HEK293 (cell line): ENCODE results near the gene GNA12.

ENCODE experiments used
- EGR2 ChIP-seq: fragments of 450-650 bp; formaldehyde crosslinking; IDR thresholded peaks from 2 replicates; pipeline ENCODE4 v1.5.1; 2016; ENCODE audit warnings: low read depth, missing biosample characterization, missing genetic modification characterization
- KLF1 ChIP-seq: fragments of 450-650 bp; formaldehyde crosslinking; IDR thresholded peaks from 2 replicates; pipeline ENCODE4 v1.5.1; 2016; ENCODE audit warnings: missing biosample characterization, missing genetic modification characterization
- OSR2 ChIP-seq: fragments of 450-650 bp; formaldehyde crosslinking; IDR thresholded peaks from 2 replicates; pipeline ENCODE4 v1.5.1; 2016; ENCODE audit warnings: missing biosample characterization, missing genetic modification characterization
- OVOL3 ChIP-seq: fragments of 450-650 bp; formaldehyde crosslinking; IDR thresholded peaks from 2 replicates; pipeline ENCODE4 v1.5.1; 2016; ENCODE audit warnings: missing biosample characterization, missing genetic modification characterization
- SCRT2 ChIP-seq: fragments of 450-650 bp; formaldehyde crosslinking; IDR thresholded peaks from 2 replicates; pipeline ENCODE4 v1.5.1; 2016; ENCODE audit warnings: missing biosample characterization, missing genetic modification characterization
- ZBTB48 ChIP-seq: fragments of 450-650 bp; formaldehyde crosslinking; IDR thresholded peaks from 2 replicates; pipeline ENCODE4 v1.5.1; 2016; ENCODE audit warnings: missing biosample characterization, missing genetic modification characterization
- ZNF157 ChIP-seq: fragments of 450-650 bp; formaldehyde crosslinking; IDR thresholded peaks from 2 replicates; pipeline ENCODE4 v1.5.1; 2016; ENCODE audit warnings: missing biosample characterization, missing genetic modification characterization
- ZNF175 ChIP-seq: fragments of 450-650 bp; formaldehyde crosslinking; IDR thresholded peaks from 2 replicates; pipeline ENCODE4 v1.5.1; 2016; ENCODE audit warnings: missing biosample characterization, missing genetic modification characterization
- ZNF2 ChIP-seq: fragments of 450-650 bp; formaldehyde crosslinking; IDR thresholded peaks from 2 replicates; pipeline ENCODE4 v1.5.1; 2016; ENCODE audit warnings: missing biosample characterization, missing genetic modification characterization
- ZNF221 ChIP-seq: fragments of 450-650 bp; formaldehyde crosslinking; IDR thresholded peaks from 2 replicates; pipeline ENCODE4 v1.5.1; 2017; ENCODE audit warnings: missing biosample characterization, missing genetic modification characterization, borderline replicate concordance
- ZNF248 ChIP-seq: fragments of 450-650 bp; formaldehyde crosslinking; IDR thresholded peaks from 2 replicates; pipeline ENCODE4 v1.5.1; 2017; ENCODE audit warnings: missing biosample characterization, missing genetic modification characterization
- ZNF354C ChIP-seq: fragments of 450-650 bp; formaldehyde crosslinking; IDR thresholded peaks from 2 replicates; pipeline ENCODE4 v1.5.1; 2016; ENCODE audit warnings: missing biosample characterization, missing genetic modification characterization, low read depth, borderline replicate concordance
- ZNF366 ChIP-seq: fragments of 450-650 bp; formaldehyde crosslinking; conservative IDR thresholded peaks from 2 replicates; pipeline ENCODE4 v1.5.1; 2016; ENCODE audit warnings: missing biosample characterization, missing genetic modification characterization
- ZNF555 ChIP-seq: fragments of 450-650 bp; formaldehyde crosslinking; conservative IDR thresholded peaks from 2 replicates; pipeline ENCODE4 v1.5.1; 2017; ENCODE audit warnings: missing biosample characterization, mild to moderate bottlenecking, missing genetic modification characterization, inconsistent platforms
- ZNF560 ChIP-seq: fragments of 450-650 bp; formaldehyde crosslinking; IDR thresholded peaks from 2 replicates; pipeline ENCODE4 v1.5.1; 2017; ENCODE audit warnings: missing biosample characterization, missing genetic modification characterization, borderline replicate concordance
- ZNF561 ChIP-seq: fragments of 450-650 bp; IDR thresholded peaks from 2 replicates; pipeline ENCODE4 v1.5.1; 2018; ENCODE audit warnings: missing biosample characterization, missing genetic modification characterization, borderline replicate concordance
- ZNF658 ChIP-seq: fragments of 450-650 bp; formaldehyde crosslinking; IDR thresholded peaks from 2 replicates; pipeline ENCODE4; 2016; ENCODE audit warnings: missing biosample characterization, missing genetic modification characterization
- ZNF664 ChIP-seq: fragments of 450-650 bp; formaldehyde crosslinking; IDR thresholded peaks from 2 replicates; pipeline ENCODE4 v1.5.1; 2016; ENCODE audit warnings: missing biosample characterization, missing genetic modification characterization
- ZNF785 ChIP-seq: fragments of 450-650 bp; formaldehyde crosslinking; IDR thresholded peaks from 2 replicates; pipeline ENCODE4 v1.5.1; 2016; ENCODE audit warnings: missing biosample characterization, missing genetic modification characterization
- ZNF792 ChIP-seq: fragments of 450-650 bp; formaldehyde crosslinking; IDR thresholded peaks from 2 replicates; pipeline ENCODE4 v1.5.1; 2016; ENCODE audit warnings: missing biosample characterization, missing genetic modification characterization
- TF ChIP-seq, protein P1 (sequence below): fragments of 450-650 bp; formaldehyde crosslinking; IDR thresholded peaks from 2 replicates; pipeline ENCODE4 v1.5.1; 2016; ENCODE audit warnings: missing biosample characterization, missing genetic modification characterization
- TF ChIP-seq, protein P2 (sequence below): fragments of 450-650 bp; IDR thresholded peaks from 2 replicates; pipeline ENCODE4 v1.5.1; 2018; ENCODE audit warnings: missing biosample characterization, missing genetic modification characterization
- TF ChIP-seq, protein P3 (sequence below): fragments of 450-650 bp; formaldehyde crosslinking; IDR thresholded peaks from 2 replicates; pipeline ENCODE4 v1.5.1; 2017; ENCODE audit warnings: missing biosample characterization, missing genetic modification characterization
- TF ChIP-seq, protein P4 (sequence below): fragments of 450-650 bp; formaldehyde crosslinking; IDR thresholded peaks from 2 replicates; pipeline ENCODE4 v1.5.1; 2017; ENCODE audit warnings: missing biosample characterization, mild to moderate bottlenecking, missing genetic modification characterization, moderate library complexity
- TF ChIP-seq, protein P5 (sequence below): fragments of 450-650 bp; formaldehyde crosslinking; optimal IDR thresholded peaks from 2 replicates; pipeline ENCODE3; 2016; ENCODE audit warnings: missing biosample characterization, mild to moderate bottlenecking, missing genetic modification characterization
- TF ChIP-seq, protein P6 (sequence below): fragments of 450-650 bp; formaldehyde crosslinking; IDR thresholded peaks from 2 replicates; pipeline ENCODE4 v1.5.1; 2016; ENCODE audit warnings: missing biosample characterization, missing genetic modification characterization
- TF ChIP-seq, protein P7 (sequence below): fragments of 450-650 bp; formaldehyde crosslinking; IDR thresholded peaks from 2 replicates; pipeline ENCODE4 v1.5.1; 2016; ENCODE audit warnings: missing biosample characterization, missing genetic modification characterization

GNA12 gene

DNA sequence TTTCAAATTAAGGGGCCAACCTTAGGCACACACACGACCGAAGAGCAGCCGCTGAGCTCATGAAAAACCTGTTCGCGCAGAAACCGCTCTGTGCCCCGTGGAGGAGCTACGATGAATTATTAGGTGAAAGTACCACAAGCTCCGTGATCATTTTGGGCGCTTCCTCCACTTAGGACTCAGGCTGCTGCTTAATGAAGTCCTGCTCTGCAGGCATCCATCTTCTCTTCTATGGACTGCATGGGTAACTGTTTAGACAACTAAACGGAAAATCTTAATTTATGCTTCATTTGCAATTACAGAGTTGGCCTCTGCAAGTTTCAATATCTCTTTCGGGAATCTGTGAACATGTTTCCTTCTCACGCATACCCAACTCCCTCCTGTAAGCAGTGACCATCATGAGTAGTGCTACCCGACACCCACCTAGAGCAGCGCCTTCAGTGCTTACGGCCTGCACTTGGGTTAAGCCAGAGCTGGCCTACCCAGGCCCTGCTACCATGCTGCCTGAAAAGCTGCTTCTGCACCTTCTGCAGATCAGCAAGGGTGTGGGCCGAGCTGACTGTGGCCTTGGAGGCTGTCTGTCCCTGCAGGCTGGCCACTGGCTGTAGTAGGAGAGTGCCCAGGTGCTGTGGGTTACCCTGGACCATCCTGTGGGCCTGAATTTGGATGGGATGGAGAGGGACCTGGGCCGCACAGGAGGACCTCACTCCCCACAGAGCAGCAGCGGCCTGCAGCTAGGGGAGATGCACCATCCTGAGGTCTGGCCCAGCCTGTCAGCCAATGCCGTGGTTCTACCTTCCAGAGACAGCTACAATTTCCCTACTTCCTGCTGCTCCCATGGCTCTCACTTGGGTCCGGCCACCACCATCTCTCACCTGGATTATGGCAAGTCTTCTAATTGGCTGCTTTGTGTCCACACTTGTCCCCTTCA, 36.0 kb downstream of the GNA12 start (continued):
- TF ChIP-seq, protein P1, sequence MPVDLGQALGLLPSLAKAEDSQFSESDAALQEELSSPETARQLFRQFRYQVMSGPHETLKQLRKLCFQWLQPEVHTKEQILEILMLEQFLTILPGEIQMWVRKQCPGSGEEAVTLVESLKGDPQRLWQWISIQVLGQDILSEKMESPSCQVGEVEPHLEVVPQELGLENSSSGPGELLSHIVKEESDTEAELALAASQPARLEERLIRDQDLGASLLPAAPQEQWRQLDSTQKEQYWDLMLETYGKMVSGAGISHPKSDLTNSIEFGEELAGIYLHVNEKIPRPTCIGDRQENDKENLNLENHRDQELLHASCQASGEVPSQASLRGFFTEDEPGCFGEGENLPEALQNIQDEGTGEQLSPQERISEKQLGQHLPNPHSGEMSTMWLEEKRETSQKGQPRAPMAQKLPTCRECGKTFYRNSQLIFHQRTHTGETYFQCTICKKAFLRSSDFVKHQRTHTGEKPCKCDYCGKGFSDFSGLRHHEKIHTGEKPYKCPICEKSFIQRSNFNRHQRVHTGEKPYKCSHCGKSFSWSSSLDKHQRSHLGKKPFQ (tag by site-specific recombination) = no peak
- TF ChIP-seq, protein P2, sequence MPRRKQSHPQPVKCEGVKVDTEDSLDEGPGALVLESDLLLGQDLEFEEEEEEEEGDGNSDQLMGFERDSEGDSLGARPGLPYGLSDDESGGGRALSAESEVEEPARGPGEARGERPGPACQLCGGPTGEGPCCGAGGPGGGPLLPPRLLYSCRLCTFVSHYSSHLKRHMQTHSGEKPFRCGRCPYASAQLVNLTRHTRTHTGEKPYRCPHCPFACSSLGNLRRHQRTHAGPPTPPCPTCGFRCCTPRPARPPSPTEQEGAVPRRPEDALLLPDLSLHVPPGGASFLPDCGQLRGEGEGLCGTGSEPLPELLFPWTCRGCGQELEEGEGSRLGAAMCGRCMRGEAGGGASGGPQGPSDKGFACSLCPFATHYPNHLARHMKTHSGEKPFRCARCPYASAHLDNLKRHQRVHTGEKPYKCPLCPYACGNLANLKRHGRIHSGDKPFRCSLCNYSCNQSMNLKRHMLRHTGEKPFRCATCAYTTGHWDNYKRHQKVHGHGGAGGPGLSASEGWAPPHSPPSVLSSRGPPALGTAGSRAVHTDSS (tag by site-specific recombination) = no peak
- TF ChIP-seq, protein P3, sequence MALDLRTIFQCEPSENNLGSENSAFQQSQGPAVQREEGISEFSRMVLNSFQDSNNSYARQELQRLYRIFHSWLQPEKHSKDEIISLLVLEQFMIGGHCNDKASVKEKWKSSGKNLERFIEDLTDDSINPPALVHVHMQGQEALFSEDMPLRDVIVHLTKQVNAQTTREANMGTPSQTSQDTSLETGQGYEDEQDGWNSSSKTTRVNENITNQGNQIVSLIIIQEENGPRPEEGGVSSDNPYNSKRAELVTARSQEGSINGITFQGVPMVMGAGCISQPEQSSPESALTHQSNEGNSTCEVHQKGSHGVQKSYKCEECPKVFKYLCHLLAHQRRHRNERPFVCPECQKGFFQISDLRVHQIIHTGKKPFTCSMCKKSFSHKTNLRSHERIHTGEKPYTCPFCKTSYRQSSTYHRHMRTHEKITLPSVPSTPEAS = no peak
- TF ChIP-seq ZNF560 (tag by site-specific recombination) (no peak), ZNF664 (tag by site-specific recombination) (no peak), ZNF555 (tag by site-specific recombination) (no peak), ZNF175 (tag by site-specific recombination) (no peak), KLF1 (no peak), ZNF792 (tag by site-specific recombination) (no peak), ZNF157 (no peak), OVOL3 (tag by site-specific recombination) (no peak), ZNF366 (tag by site-specific recombination) (no peak), ZNF354C (tag by site-specific recombination) (no peak), OSR2 (tag by site-specific recombination) (peak; percentile 28; the same call in 1 of the 2 replicates), ZNF785 (no peak), ZNF2 (no peak), ZNF658 (tag by site-specific recombination) (no peak), ZNF221 (tag by site-specific recombination) (no peak), ZBTB48 (tag by site-specific recombination) (no peak), ZNF248 (tag by site-specific recombination) (no peak), EGR2 (no peak), ZNF561 (tag by site-specific recombination) (no peak), SCRT2 (tag by site-specific recombination) (peak; percentile 33; the same call in 1 of the 2 replicates)
- TF ChIP-seq, protein P4, sequence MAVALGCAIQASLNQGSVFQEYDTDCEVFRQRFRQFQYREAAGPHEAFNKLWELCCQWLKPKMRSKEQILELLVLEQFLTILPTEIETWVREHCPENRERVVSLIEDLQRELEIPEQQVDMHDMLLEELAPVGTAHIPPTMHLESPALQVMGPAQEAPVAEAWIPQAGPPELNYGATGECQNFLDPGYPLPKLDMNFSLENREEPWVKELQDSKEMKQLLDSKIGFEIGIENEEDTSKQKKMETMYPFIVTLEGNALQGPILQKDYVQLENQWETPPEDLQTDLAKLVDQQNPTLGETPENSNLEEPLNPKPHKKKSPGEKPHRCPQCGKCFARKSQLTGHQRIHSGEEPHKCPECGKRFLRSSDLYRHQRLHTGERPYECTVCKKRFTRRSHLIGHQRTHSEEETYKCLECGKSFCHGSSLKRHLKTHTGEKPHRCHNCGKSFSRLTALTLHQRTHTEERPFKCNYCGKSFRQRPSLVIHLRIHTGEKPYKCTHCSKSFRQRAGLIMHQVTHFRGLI = peak; percentile 46; the same call in 1 of the 2 replicates
- TF ChIP-seq, protein P5, sequence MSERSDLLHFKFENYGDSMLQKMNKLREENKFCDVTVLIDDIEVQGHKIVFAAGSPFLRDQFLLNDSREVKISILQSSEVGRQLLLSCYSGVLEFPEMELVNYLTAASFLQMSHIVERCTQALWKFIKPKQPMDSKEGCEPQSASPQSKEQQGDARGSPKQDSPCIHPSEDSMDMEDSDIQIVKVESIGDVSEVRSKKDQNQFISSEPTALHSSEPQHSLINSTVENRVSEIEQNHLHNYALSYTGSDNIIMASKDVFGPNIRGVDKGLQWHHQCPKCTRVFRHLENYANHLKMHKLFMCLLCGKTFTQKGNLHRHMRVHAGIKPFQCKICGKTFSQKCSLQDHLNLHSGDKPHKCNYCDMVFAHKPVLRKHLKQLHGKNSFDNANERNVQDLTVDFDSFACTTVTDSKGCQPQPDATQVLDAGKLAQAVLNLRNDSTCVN (tag by site-specific recombination) = no peak
- TF ChIP-seq, protein P6, sequence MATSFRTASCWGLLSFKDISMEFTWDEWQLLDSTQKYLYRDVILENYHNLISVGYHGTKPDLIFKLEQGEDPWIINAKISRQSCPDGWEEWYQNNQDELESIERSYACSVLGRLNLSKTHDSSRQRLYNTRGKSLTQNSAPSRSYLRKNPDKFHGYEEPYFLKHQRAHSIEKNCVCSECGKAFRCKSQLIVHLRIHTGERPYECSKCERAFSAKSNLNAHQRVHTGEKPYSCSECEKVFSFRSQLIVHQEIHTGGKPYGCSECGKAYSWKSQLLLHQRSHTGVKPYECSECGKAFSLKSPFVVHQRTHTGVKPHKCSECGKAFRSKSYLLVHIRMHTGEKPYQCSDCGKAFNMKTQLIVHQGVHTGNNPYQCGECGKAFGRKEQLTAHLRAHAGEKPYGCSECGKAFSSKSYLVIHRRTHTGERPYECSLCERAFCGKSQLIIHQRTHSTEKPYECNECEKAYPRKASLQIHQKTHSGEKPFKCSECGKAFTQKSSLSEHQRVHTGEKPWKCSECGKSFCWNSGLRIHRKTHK = no peak
- TF ChIP-seq, protein P7, sequence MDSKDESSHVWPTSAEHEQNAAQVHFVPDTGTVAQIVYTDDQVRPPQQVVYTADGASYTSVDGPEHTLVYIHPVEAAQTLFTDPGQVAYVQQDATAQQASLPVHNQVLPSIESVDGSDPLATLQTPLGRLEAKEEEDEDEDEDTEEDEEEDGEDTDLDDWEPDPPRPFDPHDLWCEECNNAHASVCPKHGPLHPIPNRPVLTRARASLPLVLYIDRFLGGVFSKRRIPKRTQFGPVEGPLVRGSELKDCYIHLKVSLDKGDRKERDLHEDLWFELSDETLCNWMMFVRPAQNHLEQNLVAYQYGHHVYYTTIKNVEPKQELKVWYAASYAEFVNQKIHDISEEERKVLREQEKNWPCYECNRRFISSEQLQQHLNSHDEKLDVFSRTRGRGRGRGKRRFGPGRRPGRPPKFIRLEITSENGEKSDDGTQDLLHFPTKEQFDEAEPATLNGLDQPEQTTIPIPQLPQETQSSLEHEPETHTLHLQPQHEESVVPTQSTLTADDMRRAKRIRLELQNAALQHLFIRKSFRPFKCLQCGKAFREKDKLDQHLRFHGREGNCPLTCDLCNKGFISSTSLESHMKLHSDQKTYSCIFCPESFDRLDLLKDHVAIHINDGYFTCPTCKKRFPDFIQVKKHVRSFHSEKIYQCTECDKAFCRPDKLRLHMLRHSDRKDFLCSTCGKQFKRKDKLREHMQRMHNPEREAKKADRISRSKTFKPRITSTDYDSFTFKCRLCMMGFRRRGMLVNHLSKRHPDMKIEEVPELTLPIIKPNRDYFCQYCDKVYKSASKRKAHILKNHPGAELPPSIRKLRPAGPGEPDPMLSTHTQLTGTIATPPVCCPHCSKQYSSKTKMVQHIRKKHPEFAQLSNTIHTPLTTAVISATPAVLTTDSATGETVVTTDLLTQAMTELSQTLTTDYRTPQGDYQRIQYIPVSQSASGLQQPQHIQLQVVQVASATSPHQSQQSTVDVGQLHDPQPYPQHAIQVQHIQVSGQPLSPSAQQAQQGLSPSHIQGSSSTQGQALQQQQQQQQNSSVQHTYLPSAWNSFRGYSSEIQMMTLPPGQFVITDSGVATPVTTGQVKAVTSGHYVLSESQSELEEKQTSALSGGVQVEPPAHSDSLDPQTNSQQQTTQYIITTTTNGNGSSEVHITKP (tag by site-specific recombination) = no peak
